GM21786 (cell line): ENCODE results near the gene TLR1.
"Not testable (repeated sequence)": the region's sequence is repeated elsewhere in the genome, so short reads cannot be mapped to it uniquely, and the experiment has no call there.

ENCODE experiments used
- ATAC-seq: cut with Tn5 transposase; IDR thresholded peaks from one replicate; pipeline ENCODE4 v1.9.1; 2021; ENCODE audit not compliant: unreplicated experiment

Gene TLR1

DNA sequence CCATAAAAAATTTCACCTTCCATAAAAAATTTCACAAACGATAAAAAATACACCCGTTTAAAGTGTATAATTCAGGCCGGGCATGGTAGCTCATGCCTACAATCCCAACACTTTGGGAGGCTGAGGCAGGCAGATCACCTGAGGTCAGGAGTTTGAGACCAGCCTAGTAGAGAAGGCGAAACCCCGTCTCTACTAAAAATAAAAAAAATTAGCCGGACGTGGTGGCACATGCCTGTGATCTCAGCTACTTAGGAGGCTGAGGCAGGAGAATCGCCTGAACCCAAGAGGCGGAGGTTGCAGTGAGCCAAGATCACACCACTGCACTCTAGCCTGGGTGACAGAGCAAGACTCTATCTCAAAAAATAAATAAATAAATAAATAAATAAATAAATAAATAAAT, 1.7 kb upstream of the TLR1 start:
- not testable (repeated sequence) for ATAC-seq

DNA sequence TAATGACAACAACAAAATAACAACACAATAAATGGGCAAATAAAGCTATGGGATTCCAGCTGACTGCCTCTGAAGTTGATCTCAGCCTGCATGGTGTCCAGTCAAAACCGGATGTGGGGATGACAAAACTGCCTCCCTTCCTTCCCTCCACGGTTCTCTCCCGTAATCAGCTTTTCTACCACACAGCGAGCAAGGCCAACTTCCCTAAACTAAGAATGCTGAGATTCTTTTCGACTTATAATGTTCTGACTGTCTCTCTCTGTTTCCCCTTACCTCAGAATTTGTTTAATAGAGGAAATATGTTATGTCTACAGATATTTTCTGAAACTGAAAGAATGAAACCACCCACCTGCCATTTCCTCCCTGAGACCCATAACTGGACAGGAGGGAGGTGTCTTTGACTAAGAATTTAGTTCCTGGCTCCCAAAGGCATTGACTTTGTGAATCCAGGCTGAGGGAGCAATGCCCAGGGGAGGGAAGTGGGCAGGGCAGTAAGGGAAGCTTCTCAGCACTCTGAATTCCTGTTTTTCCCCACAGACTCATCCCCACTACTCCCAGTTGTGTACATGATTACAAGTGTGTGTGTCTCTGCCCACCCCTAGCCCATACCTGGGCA, 1.0 kb upstream of the TLR1 start:
- peak; percentile 73 for ATAC-seq

- ATAC-seq: no peak
Measured at GRCh38 chr4:38803833-38804653, 548 bp downstream of the TLR1 start.

GRCh38 chr4:38802561-38803355, 1.8 kb downstream of the TLR1 start:
- ATAC-seq: no peak

DNA sequence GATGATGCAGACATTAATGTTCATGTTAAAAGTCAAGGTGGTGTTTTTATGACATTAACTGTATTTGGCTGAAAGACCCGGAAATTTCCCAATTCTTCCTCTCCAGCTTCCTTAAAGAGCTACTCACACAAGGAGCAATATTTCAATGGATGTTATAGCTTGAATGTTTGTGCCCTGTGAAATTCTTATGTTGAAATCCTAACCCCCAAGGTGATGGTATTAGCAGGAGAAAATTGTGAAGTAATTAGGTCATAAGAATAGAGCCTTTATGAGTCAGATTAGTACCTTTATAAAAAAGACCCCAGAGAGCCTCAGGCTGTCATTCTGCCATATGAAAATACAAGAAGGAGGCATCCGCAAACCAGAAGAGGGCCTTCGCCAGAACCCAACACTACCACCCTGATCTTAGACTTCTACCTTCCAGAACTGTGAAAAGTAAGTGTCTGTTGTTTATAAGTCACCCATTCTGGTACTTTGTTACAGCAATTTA, 3.6 kb downstream of the TLR1 start:
- ATAC-seq: no peak

DNA sequence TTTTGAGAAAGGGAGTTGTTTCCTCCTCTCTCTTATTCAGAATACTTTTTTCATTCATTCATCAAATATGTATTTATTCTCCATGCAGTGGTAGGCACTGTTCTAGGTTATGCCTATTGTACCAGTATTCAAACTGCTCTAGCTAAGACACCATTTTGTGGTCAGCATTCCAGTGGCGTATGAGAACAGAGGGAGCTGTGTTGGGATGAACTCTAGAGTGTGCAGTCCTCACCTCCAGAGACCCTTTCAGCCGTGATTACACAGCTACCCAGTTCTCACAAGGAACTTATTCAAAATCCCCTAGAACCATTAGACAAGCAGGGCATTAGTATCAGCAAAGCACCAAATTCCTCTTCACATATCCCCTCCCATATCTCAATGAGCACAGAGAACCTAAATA, 4.2 kb downstream of the TLR1 start:
- ATAC-seq: no peak

DNA sequence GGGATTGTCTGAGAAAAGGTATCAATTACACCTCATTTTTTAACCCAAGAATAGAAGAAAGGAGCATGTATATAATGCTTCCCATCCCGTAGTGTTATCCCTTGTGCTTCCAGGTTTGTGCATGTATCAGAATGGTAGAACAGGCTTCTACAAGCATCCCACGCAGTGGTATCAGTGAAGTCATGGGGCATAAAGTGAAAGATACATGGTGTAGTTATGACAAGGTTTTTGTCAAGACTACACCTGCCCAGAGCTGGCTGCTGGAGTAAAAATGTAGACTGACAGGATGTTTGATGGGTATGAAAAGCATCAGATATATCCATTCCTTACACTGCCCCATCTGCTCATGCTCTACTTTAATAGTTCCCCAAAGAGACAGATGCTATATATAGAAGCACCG, 9.5 kb downstream of the TLR1 start:
- no peak for ATAC-seq

- ATAC-seq: no peak
Measured at GRCh38 chr4:38794051-38794450, 10.5 kb downstream of the TLR1 start.

- no peak for ATAC-seq
Measured at GRCh38 chr4:38791010-38791409, 13.6 kb downstream of the TLR1 start.

- no peak for ATAC-seq
Measured at GRCh38 chr4:38788317-38788716, 16.3 kb downstream of the TLR1 start.

- no peak for ATAC-seq
Measured at GRCh38 chr4:38787693-38788092, 16.9 kb downstream of the TLR1 start.

- peak; percentile 46 for ATAC-seq
Measured at GRCh38 chr4:38785901-38786402, 18.6 kb downstream of the TLR1 start.

GRCh38 chr4:38785041-38785790, 19.4 kb downstream of the TLR1 start:
- no peak for ATAC-seq

DNA sequence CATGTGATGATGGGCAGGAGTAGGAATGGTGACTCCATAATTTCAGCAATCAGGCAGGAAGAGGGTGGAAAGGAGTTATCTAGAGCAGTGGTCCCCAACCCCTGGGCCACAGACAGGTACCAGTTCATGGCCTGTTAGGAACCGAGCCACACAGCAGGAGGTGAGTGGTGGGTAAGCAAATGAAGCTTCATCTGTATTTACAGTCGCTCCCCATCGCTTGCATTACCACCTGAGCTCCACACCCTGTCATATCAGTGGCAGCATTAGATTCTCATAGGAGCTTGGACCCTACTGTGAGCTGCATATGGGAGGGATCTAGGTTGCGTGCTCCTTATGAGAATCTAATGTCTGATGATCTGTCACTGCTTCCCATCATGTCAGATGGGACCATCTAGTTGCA, 20.4 kb downstream of the TLR1 start:
- no peak for ATAC-seq

- no peak for ATAC-seq
Measured at GRCh38 chr4:38783109-38783460, 21.5 kb downstream of the TLR1 start.

DNA sequence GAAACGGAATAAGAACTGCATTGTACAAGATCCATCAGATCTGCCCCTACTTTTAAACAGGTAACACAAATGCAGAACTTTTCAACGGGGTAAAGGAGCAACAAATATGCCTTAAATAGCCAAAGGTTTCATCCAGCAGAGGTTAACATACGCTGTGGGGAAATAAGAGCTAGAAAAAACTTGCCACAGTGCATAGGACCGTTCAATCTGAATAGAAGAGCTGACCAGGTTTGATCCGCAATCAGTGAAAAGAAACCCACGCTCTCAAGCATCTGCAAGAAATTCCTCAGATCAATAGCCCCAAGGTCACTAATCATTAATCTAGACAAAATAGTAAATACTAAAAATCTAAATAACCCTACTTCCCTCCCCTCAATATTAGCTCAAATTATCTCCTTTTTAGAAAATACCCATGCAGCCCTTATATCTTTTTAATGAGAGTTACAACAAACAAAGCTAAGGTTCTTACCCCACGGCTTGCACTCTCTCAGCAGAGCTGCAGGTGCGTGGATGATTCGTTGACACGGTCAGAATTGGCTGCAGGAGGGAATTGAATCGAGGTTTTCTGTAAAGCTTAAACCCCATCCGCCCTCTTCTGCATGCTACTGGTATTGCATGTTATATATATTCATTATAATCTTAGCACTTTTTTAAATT, 22.0 kb downstream of the TLR1 start, which contains the start of gene TLR10:
Gene TLR10 (minus strand): TSS at position 539 of the 657 bp plus-strand sequence. CDS start 7,400 bp downstream, outside the sequence.
- peak; percentile 64 for ATAC-seq

- ATAC-seq: no peak
Measured at GRCh38 chr4:38781854-38782261, 22.7 kb downstream of the TLR1 start.

- ATAC-seq: peak; percentile 27
Measured at GRCh38 chr4:38780833-38781484, 23.6 kb downstream of the TLR1 start.

DNA sequence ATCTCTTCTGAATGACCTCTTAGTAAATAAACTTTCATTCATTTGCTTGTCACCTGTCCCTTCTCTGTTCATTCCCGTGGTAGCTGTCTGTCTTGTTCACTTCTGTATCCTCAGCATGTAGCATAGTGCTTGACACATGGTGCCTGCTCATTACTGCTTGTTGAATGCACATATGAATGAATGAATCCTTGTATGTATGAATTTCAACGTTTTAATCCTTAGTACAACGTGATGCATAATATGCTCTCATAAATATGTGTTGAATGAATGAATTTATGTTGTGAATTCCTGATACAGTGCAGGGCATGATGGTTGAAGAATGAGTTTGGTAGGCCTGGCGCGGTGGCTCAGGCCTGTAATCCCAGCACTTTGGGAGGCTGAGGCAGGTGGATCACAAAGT, 24.8 kb downstream of the TLR1 start:
- ATAC-seq: no peak

DNA sequence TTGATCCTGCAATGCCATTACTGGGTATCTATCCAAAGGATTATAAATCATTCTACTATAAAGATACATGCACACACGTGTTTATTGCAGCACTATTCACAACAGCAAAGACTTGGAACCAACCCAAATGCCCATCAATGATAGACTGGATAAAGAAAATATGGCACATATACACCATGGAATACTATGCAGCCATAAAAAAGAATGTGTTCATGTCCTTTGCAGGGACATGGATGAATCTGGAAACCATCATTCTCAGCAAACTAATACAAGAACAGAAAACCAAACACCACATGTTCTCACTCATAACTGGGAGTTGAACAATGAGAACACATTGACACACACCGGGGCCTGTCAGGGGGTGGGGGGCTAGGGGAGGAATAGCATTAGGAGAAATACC, 26.7 kb downstream of the TLR1 start:
- not testable (repeated sequence) for ATAC-seq
